Keratinocyte (primary cell): ENCODE data around the gene SAMD8. TPM values are rescaled to one million over a fixed set of nuclear protein-coding genes. Genes with fewer than 3 reads are reported as not detected.

Experiments
- DNase-seq: peaks from one replicate; pipeline ENCODE4 v3.0.0-alpha.2; 2011; ENCODE audit warnings: low read depth, missing footprints, low spot score
- FAIRE-seq: peaks from 2 replicates; lab custom pipeline; 2011; peaks lifted over from hg19 to GRCh38; lab: Jason Lieb, UNC
- H2AFZ ChIP-seq: 2 replicates; pipeline ENCODE4 v1.6.0; 2012; ENCODE audit warnings: low read length, control low read depth, inconsistent platforms; ENCODE audit not compliant: control insufficient read depth
- H3K27ac ChIP-seq: 2 replicates; pipeline ENCODE4 v1.5.1; 2011; ENCODE audit warnings: low read length; ENCODE audit not compliant: control insufficient read depth, insufficient read depth
- H3K27me3 ChIP-seq: 3 replicates; pipeline ENCODE4 v1.6.0; 2011; ENCODE audit warnings: low read length; ENCODE audit not compliant: control insufficient read depth, insufficient read depth; ENCODE audit errors: extremely low read depth
- H3K36me3 ChIP-seq, 2 experiments: 2 replicates in 1 of 2; 3 replicates in 1 of 2; pipeline ENCODE4 v1.5.1; 2011; ENCODE audit warnings: low read length in 2 of 2, mild to moderate bottlenecking in 1 of 2; ENCODE audit not compliant: control insufficient read depth in 2 of 2, insufficient read depth in 2 of 2; ENCODE audit errors: extremely low read depth in 1 of 2
- H3K4me1 ChIP-seq: 3 replicates; pipeline ENCODE4 v1.5.1; 2011; ENCODE audit warnings: low read length; ENCODE audit not compliant: control insufficient read depth, insufficient read depth; ENCODE audit errors: extremely low read depth
- H3K4me2 ChIP-seq: 3 replicates; pipeline ENCODE4 v1.6.0; 2011; ENCODE audit warnings: low read depth, low read length; ENCODE audit not compliant: control insufficient read depth, insufficient read depth; ENCODE audit errors: extremely low read depth
- H3K4me3 ChIP-seq, 3 experiments: fragments of 200-600 bp in 1 of 3; sonication (generic) in 1 of 3; 2 replicates in 2 of 3; 3 replicates in 1 of 3; pipeline ENCODE4 v1.5.1; 2011 to 2016; ENCODE audit warnings: low read length in 3 of 3, mild to moderate bottlenecking in 3 of 3, control low read depth in 2 of 3, inconsistent platforms in 1 of 3, low read depth in 1 of 3, mixed read lengths in 1 of 3, mixed run types in 1 of 3, moderate library complexity in 1 of 3; ENCODE audit not compliant: control insufficient read depth in 2 of 3, insufficient read depth in 2 of 3; ENCODE audit errors: extremely low read depth in 1 of 3
- H3K79me2 ChIP-seq: 2 replicates; pipeline ENCODE4 v1.6.0; 2012; ENCODE audit warnings: low read length; ENCODE audit not compliant: control insufficient read depth, insufficient read depth
- H3K9ac ChIP-seq: 3 replicates; pipeline ENCODE4 v1.6.0; 2011; ENCODE audit warnings: low read length; ENCODE audit not compliant: control insufficient read depth, insufficient read depth; ENCODE audit errors: extremely low read depth
- H3K9me1 ChIP-seq: 3 replicates; pipeline ENCODE4 v1.6.0; 2011; ENCODE audit warnings: low read length; ENCODE audit not compliant: control insufficient read depth, insufficient read depth; ENCODE audit errors: extremely low read depth
- H3K9me3 ChIP-seq: 2 replicates; pipeline ENCODE4 v1.5.1; 2012; ENCODE audit warnings: low read depth, low read length; ENCODE audit not compliant: control insufficient read depth
- H4K20me1 ChIP-seq: 3 replicates; pipeline ENCODE4 v1.6.0; 2011; ENCODE audit warnings: low read length; ENCODE audit not compliant: control insufficient read depth, insufficient read depth; ENCODE audit errors: extremely low read depth
- EZH2 ChIP-seq: IDR thresholded peaks from one replicate; pipeline ENCODE4 v1.6.1; 2012; ENCODE audit warnings: inconsistent platforms, mild to moderate bottlenecking, low read length, moderate library complexity
- dilution Hi-C: fragments of 300-500 bp; cut with MboI; formaldehyde crosslinking; loops from one replicate; pipeline ENCODE4 v1.7.0; 2020; ENCODE audit warnings: low sequenced_read_pairs; ENCODE audit not compliant: extremely low pct_ligation_motif_present
- polyA plus RNA-seq, 5 experiments: library from polyadenylated mRNA; depleted of rRNA in 3 of 5; stranded (reverse) in 3 of 5; stranded (forward) in 1 of 5; unstranded in 1 of 5; fragments of >200 nt; gene quantifications; 1 replicate in 1 of 5; 2 replicates in 3 of 5; 3 replicates in 1 of 5; pipeline versions ENCODE4 v1.2.1 to v1.2.3, GENCODE V29; 2011 to 2012; ENCODE audit warnings: missing spikeins in 2 of 5, low read depth in 1 of 5, low replicate concordance in 1 of 5
- TF ChIP-seq, protein P1 (sequence below), 3 experiments: IDR thresholded peaks in 1 of 3; conservative IDR thresholded peaks in 1 of 3; optimal IDR thresholded peaks in 1 of 3; 2 replicates in 2 of 3; 3 replicates in 1 of 3; pipeline versions ENCODE3 to v1.5.1; 2011; ENCODE audit warnings: low read length in 3 of 3, mild to moderate bottlenecking in 3 of 3, moderate library complexity in 2 of 3, control low read depth in 1 of 3, inconsistent platforms in 1 of 3; ENCODE audit not compliant: insufficient read depth in 2 of 3; ENCODE audit errors: extremely low read depth in 1 of 3

SAMD8 gene
- polyA plus RNA-seq, 1 donor (not counting 4 experiments of a cell fraction or from before 2014, with no cell fraction given), result 31.7 TPM

- no peaks in the 10 kb centered on the region for H3K9me1 ChIP-seq
- peak overlapping the region; percentile 51 for H3K27ac ChIP-seq
- no peaks in the 10 kb centered on the region for H3K9me3 ChIP-seq
- peaks cover 43% of the 10 kb centered on the region for H3K4me1 ChIP-seq
- dilution Hi-C loops, result no loop called here
- DNase-seq (no peak), FAIRE-seq (no peak)
- no peaks in the 10 kb centered on the region for H3K27me3 ChIP-seq
- no peak overlapping the region for H3K4me3 ChIP-seq
- H3K9ac ChIP-seq, result no peak overlapping the region
- peaks cover 54% of the 10 kb centered on the region for H3K79me2 ChIP-seq
- TF ChIP-seq EZH2, result no peak
- TF ChIP-seq, protein P1, sequence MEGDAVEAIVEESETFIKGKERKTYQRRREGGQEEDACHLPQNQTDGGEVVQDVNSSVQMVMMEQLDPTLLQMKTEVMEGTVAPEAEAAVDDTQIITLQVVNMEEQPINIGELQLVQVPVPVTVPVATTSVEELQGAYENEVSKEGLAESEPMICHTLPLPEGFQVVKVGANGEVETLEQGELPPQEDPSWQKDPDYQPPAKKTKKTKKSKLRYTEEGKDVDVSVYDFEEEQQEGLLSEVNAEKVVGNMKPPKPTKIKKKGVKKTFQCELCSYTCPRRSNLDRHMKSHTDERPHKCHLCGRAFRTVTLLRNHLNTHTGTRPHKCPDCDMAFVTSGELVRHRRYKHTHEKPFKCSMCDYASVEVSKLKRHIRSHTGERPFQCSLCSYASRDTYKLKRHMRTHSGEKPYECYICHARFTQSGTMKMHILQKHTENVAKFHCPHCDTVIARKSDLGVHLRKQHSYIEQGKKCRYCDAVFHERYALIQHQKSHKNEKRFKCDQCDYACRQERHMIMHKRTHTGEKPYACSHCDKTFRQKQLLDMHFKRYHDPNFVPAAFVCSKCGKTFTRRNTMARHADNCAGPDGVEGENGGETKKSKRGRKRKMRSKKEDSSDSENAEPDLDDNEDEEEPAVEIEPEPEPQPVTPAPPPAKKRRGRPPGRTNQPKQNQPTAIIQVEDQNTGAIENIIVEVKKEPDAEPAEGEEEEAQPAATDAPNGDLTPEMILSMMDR (optimal IDR thresholded peaks at IDR 0.05 in 1 of 3, IDR thresholded peaks at IDR 0.05 in 1 of 3, conservative IDR thresholded peaks at IDR 0.05 in 1 of 3; ENCODE audit: extremely low read depth in 1 of 3, insufficient read depth in 2 of 3, low read length in 3 of 3), result no peak
- H3K4me2 ChIP-seq, result peak overlapping the region; percentile 17
- no peak overlapping the region for H2AFZ ChIP-seq
- no peaks in the 10 kb centered on the region for H4K20me1 ChIP-seq
- H3K36me3 ChIP-seq, result no peaks in the 10 kb centered on the region
These were observed 31.9 kb downstream of the SAMD8 start for GRCh38 chr10:75143353-75143752.

DNA sequence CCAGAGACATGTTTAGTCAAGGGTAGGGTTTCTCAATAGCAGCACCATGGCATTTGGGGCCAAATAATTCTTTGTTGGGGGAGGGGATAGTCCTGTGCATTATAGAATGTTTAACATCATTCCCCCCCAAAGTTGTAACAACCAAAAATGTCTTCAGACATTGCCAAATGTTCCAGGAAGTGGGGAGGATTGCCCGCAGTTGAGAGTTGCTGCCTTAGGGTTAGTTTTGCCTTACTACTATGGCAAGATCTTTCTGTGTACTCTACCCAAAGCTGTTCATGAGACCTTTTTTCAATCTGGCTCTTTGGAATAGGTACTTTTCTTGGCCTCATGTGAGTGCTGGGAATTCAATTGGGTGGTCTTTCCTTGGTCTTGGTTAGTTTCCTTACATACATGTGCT, 34.1 kb downstream of the SAMD8 start:
- Histone ChIP-seq H3K27ac (peak overlapping the region; percentile 20), H3K79me2 (peaks cover 52% of the 10 kb centered on the region), H3K4me3 (no peak overlapping the region), H4K20me1 (no peaks in the 10 kb centered on the region), H3K27me3 (no peaks in the 10 kb centered on the region), H2AFZ (no peak overlapping the region), H3K9me3 (no peaks in the 10 kb centered on the region), H3K9ac (no peak overlapping the region), H3K4me1 (peaks cover 43% of the 10 kb centered on the region), H3K4me2 (peak overlapping the region; percentile 54), H3K9me1 (no peaks in the 10 kb centered on the region), H3K36me3 (peaks cover 0 to 4% of the 10 kb centered on the region in 2 experiments)
- dilution Hi-C loops, result no loop called here
- no peak for DNase-seq
- FAIRE-seq, result peak; percentile 43
- no peak for TF ChIP-seq EZH2
- TF ChIP-seq, protein P1 (optimal IDR thresholded peaks at IDR 0.05 in 1 of 3, IDR thresholded peaks at IDR 0.05 in 1 of 3, conservative IDR thresholded peaks at IDR 0.05 in 1 of 3; ENCODE audit: extremely low read depth in 1 of 3, insufficient read depth in 2 of 3, low read length in 3 of 3), result no peak
